Fibroblast of the aortic adventitia (primary cell): ENCODE measurements around the gene CLCNKA. TPM values are rescaled to one million over a fixed set of nuclear protein-coding genes. Genes with fewer than 3 reads are reported as not detected.
A peak's percentile ranks its signal among the peaks of the same experiment; 100 is the strongest.
"Not testable (repeated sequence)": the region's sequence is repeated elsewhere in the genome, so short reads cannot be mapped to it uniquely, and the experiment has no call there.

Experiments
- DNase-seq: peaks from one replicate; pipeline ENCODE4 v3.0.0-alpha.2; 2010; ENCODE audit warnings: low read depth
- H3K4me3 ChIP-seq: 2 replicates; pipeline ENCODE4 v1.5.1; 2011; ENCODE audit warnings: low read depth, mild to moderate bottlenecking, control low read depth, low read length, moderate library complexity
- CTCF ChIP-seq: IDR thresholded peaks from 2 replicates; pipeline ENCODE4 v1.5.1; 2011; ENCODE audit warnings: mild to moderate bottlenecking, low read length, control low read depth, inconsistent platforms; ENCODE audit not compliant: insufficient read depth
- total RNA-seq: library from RNA; depleted of rRNA; stranded (reverse); fragments of >200 nt; gene quantifications from 2 replicates; pipeline ENCODE4 v1.2.3, GENCODE V29; 2012; ENCODE audit warnings: low replicate concordance

CLCNKA gene
- total RNA-seq, 1 donor = 0.09 TPM

GRCh38 chr1:16047791-16048475 lies 26.1 kb downstream of the CLCNKA start:
- no peak for DNase-seq
- TF ChIP-seq CTCF = no peak
- H3K4me3 ChIP-seq = no peak overlapping the region

- TF ChIP-seq CTCF = no peak
- peak; percentile 16 for DNase-seq
Measured at GRCh38 chr1:16048573-16049189, 26.8 kb downstream of the CLCNKA start.

GRCh38 chr1:16050328-16050727 lies 28.5 kb downstream of the CLCNKA start:
- no peak for TF ChIP-seq CTCF
- DNase-seq = no peak
- no peak overlapping the region for H3K4me3 ChIP-seq

More at GRCh38 chr1:16048573-16049189, 26.8 kb downstream of the CLCNKA start:
- H3K4me3 ChIP-seq = peak overlapping the region; percentile 39

GRCh38 chr1:16051039-16051438 lies 29.2 kb downstream of the CLCNKA start:
- TF ChIP-seq CTCF = no peak
- no peak for DNase-seq
- no peak overlapping the region for H3K4me3 ChIP-seq

GRCh38 chr1:16051949-16052348 lies 30.1 kb downstream of the CLCNKA start:
- not testable (repeated sequence) for H3K4me3 ChIP-seq, DNase-seq

GRCh38 chr1:16053781-16054502 lies 32.1 kb downstream of the CLCNKA start:
- no peak for DNase-seq
- no peak overlapping the region for H3K4me3 ChIP-seq
- TF ChIP-seq CTCF = no peak
